PFSK-1 (cell line): ENCODE measurements around the gene CEACAM3.
A peak's percentile ranks its signal among the peaks of the same experiment; 100 is the strongest.

Experiments used
- POLR2AphosphoS5 ChIP-seq: IDR thresholded peaks from 2 replicates; pipeline ENCODE4 v1.6.1; 2012; ENCODE audit warnings: low read depth, mild to moderate bottlenecking, control low read depth, low read length, moderate library complexity
- REST ChIP-seq, 2 experiments: IDR thresholded peaks; 2 replicates each; pipeline versions ENCODE4 v1.6.1 to v1.8.0; 2011 to 2012; ENCODE audit warnings: low read depth in 2 of 2, low read length in 2 of 2, control low read depth in 1 of 2, inconsistent platforms in 1 of 2, mild to moderate bottlenecking in 1 of 2, moderate library complexity in 1 of 2; ENCODE audit not compliant: insufficient read depth in 1 of 2
- SIN3A ChIP-seq: IDR thresholded peaks from 2 replicates; pipeline ENCODE4 v1.6.1; 2012; ENCODE audit warnings: mild to moderate bottlenecking, low read length, moderate library complexity, borderline replicate concordance; ENCODE audit not compliant: insufficient read depth
- TAF1 ChIP-seq: IDR thresholded peaks from 2 replicates; pipeline ENCODE4 v1.6.1; 2012; ENCODE audit warnings: low read length, control low read depth, borderline replicate concordance; ENCODE audit not compliant: insufficient read depth

GRCh38 chr19:41860419-41861115 is 64.2 kb downstream of the CEACAM3 start:
- TF ChIP-seq POLR2AphosphoS5 (no peak; the same call in 1 of the 2 replicates), SIN3A (no peak), REST (IDR thresholded peaks at IDR 0.05; ENCODE audit: insufficient read depth in 1 of 2, low read depth in 2 of 2, low read length in 2 of 2) (no peak), TAF1 (peak; percentile 24; the same call in 1 of the 2 replicates)
